Lower leg skin (tissue), 4 donors: ENCODE data around the gene AMER1. TPM values are rescaled to one million over a fixed set of nuclear protein-coding genes. Genes with fewer than 3 reads are reported as not detected.

ENCODE experiments used
- DNase-seq, 2 donors: peaks; one replicate each; pipeline ENCODE4 v3.0.0-alpha.2; 2019; ENCODE audit warnings: low spot score in 2 of 2
- H3K4me3 ChIP-seq: fragments of 200-600 bp; sonication (generic); 2 replicates; pipeline ENCODE4 v1.5.1; 2017; ENCODE audit warnings: mild to moderate bottlenecking, low read depth; ENCODE audit not compliant: poor library complexity, severe bottlenecking
- POLR2A ChIP-seq, 2 donors: fragments of 450-650 bp; IDR thresholded peaks; one replicate each; pipeline ENCODE4 v1.6.1; 2016 to 2017; ENCODE audit warnings: antibody characterized with exemption in 2 of 2, mild to moderate bottlenecking in 1 of 2, moderate library complexity in 1 of 2
- WGBS, 2 donors: methylation state at CpG; one replicate each; pipeline ENCODE4 v1.1.5; 2018; 5-methylcytosine and 5-hydroxymethylcytosine counted together
- intact Hi-C: fragments of 100-400 bp; cut with DNase I; formaldehyde crosslinking; loops from one replicate; pipeline ENCODE4 v1.15.0; 2023; ENCODE audit warnings: low total_unique reads
- total RNA-seq, 4 donors: library from RNA; depleted of rRNA; stranded (reverse); fragments of >200 nt; gene quantifications; one replicate each; pipeline ENCODE4 v1.1.0, GENCODE V29; 2016
- TF ChIP-seq, protein P1 (sequence below), 3 donors: fragments of 450-650 bp; IDR thresholded peaks; one replicate each; pipeline ENCODE4 v1.5.1; 2016; ENCODE audit warnings: antibody characterized with exemption in 3 of 3, mild to moderate bottlenecking in 3 of 3, moderate library complexity in 2 of 3

Gene AMER1
- total RNA-seq, 4 donors from 2014 or later = 3.2 to 5.7 (median 4.3) TPM

DNA sequence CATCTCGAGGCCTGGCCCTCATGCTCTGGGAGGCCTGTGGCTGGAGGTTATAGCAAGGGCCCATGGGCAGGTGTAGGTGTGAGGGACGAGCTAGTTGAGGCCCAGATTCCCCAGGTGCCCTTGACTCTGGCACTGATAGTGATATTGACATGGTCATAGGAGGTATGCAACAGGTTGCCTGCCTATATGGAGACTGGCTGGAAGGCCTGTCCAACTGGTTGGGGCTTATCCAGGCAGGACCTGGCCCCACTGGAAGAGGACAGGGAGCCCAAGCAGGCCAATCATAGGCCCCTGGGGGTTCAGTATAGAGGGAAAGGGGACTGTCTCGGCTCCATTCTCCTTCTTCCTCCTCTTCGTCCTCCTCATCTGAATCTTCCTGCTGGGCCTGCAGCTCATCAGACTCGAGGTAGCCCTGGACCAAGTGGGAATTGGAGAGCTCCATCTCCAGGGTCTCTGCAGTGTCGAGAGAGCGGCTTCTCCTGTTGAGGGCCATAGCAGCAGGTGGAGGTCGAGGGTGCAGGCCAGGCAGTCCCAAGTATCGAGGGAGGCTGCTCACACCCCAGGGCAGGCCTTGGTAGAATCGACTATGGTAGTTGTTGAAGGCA is 15.3 kb downstream of the AMER1 start:
- intact Hi-C loops = no loop called here
- 72 to 94% methylated on average over 8 to 10 of the region's 10 CpGs for WGBS, 2 donors
- H3K4me3 ChIP-seq = no peak overlapping the region
- TF ChIP-seq, protein P1, sequence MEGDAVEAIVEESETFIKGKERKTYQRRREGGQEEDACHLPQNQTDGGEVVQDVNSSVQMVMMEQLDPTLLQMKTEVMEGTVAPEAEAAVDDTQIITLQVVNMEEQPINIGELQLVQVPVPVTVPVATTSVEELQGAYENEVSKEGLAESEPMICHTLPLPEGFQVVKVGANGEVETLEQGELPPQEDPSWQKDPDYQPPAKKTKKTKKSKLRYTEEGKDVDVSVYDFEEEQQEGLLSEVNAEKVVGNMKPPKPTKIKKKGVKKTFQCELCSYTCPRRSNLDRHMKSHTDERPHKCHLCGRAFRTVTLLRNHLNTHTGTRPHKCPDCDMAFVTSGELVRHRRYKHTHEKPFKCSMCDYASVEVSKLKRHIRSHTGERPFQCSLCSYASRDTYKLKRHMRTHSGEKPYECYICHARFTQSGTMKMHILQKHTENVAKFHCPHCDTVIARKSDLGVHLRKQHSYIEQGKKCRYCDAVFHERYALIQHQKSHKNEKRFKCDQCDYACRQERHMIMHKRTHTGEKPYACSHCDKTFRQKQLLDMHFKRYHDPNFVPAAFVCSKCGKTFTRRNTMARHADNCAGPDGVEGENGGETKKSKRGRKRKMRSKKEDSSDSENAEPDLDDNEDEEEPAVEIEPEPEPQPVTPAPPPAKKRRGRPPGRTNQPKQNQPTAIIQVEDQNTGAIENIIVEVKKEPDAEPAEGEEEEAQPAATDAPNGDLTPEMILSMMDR (IDR thresholded peaks at IDR 0.05) = no peak
- TF ChIP-seq POLR2A (IDR thresholded peaks at IDR 0.05) = no peak
- DNase-seq = no peak

GRCh38 chrX:64188901-64189300 is 16.6 kb downstream of the AMER1 start:
- intact Hi-C loops = no loop called here
- H3K4me3 ChIP-seq = no peak overlapping the region
- TF ChIP-seq, protein P1 (IDR thresholded peaks at IDR 0.05) = no peak
- no peak for TF ChIP-seq POLR2A (IDR thresholded peaks at IDR 0.05)
- 96 to 100% methylated on average over 3 of the region's 3 CpGs for WGBS, 2 donors
- DNase-seq = no peak

- intact Hi-C loops = no loop called here
- no peak overlapping the region for H3K4me3 ChIP-seq
- no peak for DNase-seq
- no peak for TF ChIP-seq POLR2A (IDR thresholded peaks at IDR 0.05)
- TF ChIP-seq, protein P1 (IDR thresholded peaks at IDR 0.05) = no peak
Observed at GRCh38 chrX:64187762-64188150, 17.8 kb downstream of the AMER1 start.

DNA sequence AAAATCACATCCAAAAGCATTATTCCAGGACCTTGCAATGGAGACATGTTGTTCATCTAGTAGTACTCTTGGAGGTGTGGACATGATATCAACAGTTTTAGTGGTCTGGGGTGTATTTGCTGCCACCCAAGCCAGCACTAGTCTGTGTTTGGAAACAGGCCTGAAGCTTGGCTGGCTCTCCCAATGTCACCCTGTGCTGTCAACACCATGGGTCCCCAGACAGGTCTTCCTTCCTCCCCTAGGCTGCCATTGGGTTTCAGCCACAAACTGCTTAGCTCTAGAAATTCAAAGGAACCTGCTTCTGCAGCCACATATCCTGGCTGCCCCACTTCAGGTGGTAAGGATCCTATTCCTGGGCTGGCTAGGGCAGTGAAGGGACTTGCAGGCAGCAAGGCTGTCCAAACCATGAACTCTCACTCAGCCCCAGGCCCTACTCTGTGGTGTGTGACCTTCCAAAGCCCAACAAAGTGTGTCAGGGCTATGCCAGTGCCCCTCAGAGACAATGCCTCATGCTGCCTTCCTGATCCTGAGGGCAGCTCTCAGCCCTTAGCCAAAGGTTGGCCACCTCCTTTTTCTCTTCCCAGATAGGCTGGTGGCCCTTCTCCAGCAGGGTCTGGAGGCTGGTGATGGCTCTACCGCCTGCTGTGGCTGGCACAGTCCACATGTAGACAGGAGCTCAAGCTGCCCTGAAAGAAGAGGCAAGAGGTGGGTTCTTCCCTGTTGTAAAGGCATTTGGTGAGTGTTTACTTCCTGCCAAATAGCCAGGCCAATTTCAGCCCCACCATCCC is 18.3 kb downstream of the AMER1 start:
- intact Hi-C loops = no loop called here
- TF ChIP-seq, protein P1 (IDR thresholded peaks at IDR 0.05) = no peak
- no peak for TF ChIP-seq POLR2A (IDR thresholded peaks at IDR 0.05)
- DNase-seq = no peak
- H3K4me3 ChIP-seq = no peak overlapping the region
- WGBS, 2 donors = 92 to 100% methylated on average over 1 of the region's 1 CpG

DNA sequence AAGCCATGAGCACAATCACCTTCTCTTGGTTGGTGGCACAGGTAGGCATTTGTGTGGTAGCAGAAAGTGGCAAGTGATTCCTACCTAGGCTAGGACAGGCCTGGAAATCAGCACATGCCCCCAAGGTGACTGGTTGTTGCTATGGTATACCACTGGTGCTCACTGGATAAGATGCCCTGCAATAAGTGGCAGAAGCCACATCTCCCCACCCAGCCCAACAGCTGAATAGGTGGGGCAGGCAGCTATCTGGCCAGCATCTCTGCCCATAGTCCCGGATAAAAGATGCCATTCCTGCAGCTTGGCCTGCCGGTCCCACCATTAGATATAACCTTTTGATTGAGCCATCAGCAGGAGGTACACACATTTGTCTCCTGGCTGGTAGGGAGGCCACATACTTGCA is 21.1 kb downstream of the AMER1 start:
- 82 to 100% methylated on average over 1 to 2 of the region's 2 CpGs for WGBS, 2 donors
- no peak for TF ChIP-seq POLR2A (IDR thresholded peaks at IDR 0.05)
- TF ChIP-seq, protein P1 (IDR thresholded peaks at IDR 0.05) = no peak
- intact Hi-C loops = no loop called here
- DNase-seq = no peak
- H3K4me3 ChIP-seq = no peak overlapping the region
